Kidney glomerular epithelial cell (primary cell): ENCODE results near the gene IARS2.
"Not testable (repeated sequence)": the region's sequence is repeated elsewhere in the genome, so short reads cannot be mapped to it uniquely, and the experiment has no call there.

Source experiments
- DNase-seq: peaks from one replicate; lab custom pipeline; 2025; lab: John Stamatoyannopoulos, UW

The IARS2 gene

DNA sequence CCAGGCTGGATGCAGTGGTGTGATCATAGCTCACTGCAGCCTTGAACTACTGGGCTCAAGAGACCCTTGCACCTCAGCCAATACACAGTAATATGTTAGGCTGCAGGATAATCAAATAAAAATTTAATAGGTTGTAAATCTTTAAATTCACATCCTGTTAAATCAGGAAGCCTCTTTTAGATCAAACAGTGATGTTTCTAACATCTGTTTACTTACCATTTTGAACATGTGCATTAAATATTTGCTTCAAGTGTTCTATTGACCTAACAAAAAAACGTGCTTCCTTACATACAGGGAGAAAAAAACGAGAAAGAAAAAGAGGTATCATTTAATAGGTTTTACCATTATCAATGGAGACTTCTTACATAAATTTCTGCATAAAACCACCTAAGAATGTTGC, 70.6 kb downstream of the IARS2 start:
- DNase-seq: no peak

DNA sequence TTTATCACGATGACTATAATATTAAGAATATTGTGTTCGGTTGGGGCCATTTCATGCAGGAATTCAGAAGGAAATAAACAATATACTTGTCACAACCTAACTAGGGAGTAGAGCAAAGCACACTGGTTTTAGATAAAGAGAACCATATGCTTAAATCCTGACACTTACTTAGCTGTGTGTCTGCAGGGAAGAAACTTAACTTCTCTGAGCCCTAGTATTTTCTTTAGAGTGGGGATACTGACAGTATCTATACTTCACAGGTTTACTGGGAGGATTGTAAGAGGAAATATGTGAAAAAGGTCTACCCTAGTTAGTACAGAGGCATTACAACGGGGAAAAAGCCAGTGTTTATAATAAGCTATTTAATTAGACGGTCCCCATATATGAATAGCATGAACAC, 72.9 kb downstream of the IARS2 start:
- no peak for DNase-seq

DNA sequence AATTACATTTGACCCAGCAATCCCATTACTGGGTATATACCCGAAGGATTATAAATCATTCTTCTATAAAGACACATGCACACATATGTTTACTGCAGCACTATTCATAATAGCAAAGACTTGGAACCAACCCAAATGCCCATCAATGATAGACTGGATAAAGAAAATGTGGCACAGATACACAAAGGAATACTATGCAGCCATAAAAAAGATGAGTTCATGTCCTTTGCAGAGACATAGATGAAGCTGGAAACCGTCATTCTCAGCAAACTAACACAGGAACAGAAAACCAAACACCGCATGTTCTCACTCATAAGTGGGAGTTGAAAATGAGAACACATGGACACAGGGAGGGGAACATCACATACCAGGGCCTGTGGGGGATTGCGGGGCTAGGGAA, 76.0 kb downstream of the IARS2 start:
- DNase-seq: not testable (repeated sequence)

- no peak for DNase-seq
Observed at GRCh38 chr1:220170836-220171526, 77.0 kb downstream of the IARS2 start.

DNA sequence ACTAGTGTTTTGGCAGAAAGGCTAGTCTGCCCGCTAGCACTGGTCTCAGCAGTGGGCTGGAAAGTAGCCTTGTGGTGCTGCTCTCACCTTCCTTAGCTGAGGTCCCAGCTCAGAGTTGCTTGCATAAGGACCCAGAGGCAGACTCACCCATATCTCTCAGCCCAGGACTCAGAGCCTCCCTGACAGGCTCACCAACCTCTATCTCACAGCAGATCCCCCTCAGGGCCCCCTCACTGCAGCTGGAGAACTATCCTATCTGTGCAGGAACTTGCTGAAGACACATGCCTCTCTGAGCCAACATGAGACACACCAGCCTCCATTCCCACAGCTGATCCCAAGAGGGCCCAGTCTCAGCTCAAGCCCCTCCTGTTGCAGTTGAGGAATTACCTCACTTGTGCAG, 82.6 kb downstream of the IARS2 start:
- DNase-seq: no peak

DNA sequence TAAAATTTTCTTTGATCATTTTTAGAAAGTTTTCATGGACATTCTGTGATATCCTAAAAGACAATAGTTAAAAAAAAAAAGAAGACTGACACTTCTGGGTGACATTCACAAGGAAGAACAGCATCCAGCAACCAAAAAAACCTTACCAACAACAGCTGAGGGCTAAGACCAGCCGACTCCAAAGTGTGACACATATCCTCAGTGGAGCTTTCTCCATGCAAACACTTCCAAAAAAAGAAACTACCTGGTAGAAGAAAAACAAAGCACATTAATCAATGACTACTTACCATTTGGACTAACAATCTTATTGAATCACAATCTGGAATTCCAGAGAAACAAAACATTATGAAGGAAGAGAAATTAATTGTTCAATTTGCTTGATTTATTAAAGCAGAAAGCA, 88.2 kb downstream of the IARS2 start:
- no peak for DNase-seq

GRCh38 chr1:220182656-220183055, 88.7 kb downstream of the IARS2 start:
- peak; percentile 25 for DNase-seq

DNA sequence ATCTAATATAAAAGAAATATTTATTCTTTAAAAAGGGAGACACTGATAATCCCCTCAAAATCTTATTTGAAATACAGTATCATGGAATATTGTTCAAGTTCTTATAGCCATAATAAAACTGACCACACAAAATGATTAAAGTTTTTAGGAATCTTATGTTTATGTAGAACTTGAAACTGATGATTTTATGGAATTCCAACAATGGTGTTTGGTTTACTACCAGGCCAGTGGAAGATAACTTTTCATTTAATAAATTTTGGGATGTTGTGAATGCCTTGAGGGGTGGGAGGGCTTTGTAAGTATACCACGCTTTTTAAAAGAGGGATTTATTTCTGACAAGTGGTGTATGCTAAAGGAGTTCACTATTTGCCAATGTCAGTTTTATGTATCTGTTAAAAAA, 90.6 kb downstream of the IARS2 start:
- no peak for DNase-seq

- no peak for DNase-seq
Observed at GRCh38 chr1:220186752-220187151, 92.8 kb downstream of the IARS2 start.

GRCh38 chr1:220188538-220188937, 94.6 kb downstream of the IARS2 start:
- DNase-seq: no peak

GRCh38 chr1:220189750-220190347, 95.9 kb downstream of the IARS2 start:
- DNase-seq: no peak

- no peak for DNase-seq
Observed at GRCh38 chr1:220195701-220196100, 101.8 kb downstream of the IARS2 start.
